GM23338 (cell line): Measurements from ENCODE around the gene ZNF526.

Experiments used
- EZH2 ChIP-seq: fragments of 200-600 bp; sonication (generic); IDR thresholded peaks from one replicate; pipeline ENCODE4 v1.8.0; 2017; ENCODE audit warnings: antibody characterized with exemption, mild to moderate bottlenecking, low read depth; ENCODE audit not compliant: unreplicated experiment
- POLR2AphosphoS5 ChIP-seq: IDR thresholded peaks from 2 replicates; pipeline ENCODE4 v1.6.1; 2016; ENCODE audit warnings: antibody characterized with exemption, low read depth
- TF ChIP-seq, protein P1 (sequence below), 2 experiments: fragments of 200-600 bp in 1 of 2; sonication (generic) in 1 of 2; conservative IDR thresholded peaks; 2 replicates each; pipeline versions ENCODE4 v1.5.1 to v1.6.1; 2016 to 2017; ENCODE audit warnings: antibody characterized with exemption in 2 of 2, low read depth in 2 of 2, mild to moderate bottlenecking in 2 of 2, moderate library complexity in 1 of 2

DNA sequence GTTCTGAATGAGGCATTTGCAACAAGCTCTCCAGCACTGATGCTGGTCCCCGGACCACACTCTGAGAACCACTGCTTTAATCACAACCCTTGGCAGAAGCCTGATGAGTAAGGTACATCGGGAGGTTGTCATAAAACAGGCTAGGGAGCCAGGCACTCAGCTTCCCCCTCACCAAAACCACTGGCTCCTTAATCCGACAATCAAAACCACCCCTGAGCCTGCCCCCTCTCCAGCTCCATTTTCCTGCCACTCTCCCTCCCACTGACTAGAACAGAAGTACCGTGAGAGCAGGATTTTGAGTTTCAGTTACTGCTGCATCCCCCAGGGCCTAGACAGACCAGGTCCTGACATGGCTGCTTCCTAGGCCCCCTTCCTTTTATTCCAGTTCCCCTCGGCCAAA is 15.1 kb downstream of the ZNF526 start:
- TF ChIP-seq POLR2AphosphoS5 (no peak), EZH2 (no peak)
- TF ChIP-seq, protein P1, sequence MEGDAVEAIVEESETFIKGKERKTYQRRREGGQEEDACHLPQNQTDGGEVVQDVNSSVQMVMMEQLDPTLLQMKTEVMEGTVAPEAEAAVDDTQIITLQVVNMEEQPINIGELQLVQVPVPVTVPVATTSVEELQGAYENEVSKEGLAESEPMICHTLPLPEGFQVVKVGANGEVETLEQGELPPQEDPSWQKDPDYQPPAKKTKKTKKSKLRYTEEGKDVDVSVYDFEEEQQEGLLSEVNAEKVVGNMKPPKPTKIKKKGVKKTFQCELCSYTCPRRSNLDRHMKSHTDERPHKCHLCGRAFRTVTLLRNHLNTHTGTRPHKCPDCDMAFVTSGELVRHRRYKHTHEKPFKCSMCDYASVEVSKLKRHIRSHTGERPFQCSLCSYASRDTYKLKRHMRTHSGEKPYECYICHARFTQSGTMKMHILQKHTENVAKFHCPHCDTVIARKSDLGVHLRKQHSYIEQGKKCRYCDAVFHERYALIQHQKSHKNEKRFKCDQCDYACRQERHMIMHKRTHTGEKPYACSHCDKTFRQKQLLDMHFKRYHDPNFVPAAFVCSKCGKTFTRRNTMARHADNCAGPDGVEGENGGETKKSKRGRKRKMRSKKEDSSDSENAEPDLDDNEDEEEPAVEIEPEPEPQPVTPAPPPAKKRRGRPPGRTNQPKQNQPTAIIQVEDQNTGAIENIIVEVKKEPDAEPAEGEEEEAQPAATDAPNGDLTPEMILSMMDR (conservative IDR thresholded peaks at IDR 0.05; ENCODE audit: low read depth in 2 of 2) = no peak
